Adrenal gland (tissue), 5 donors: Measurements from ENCODE around the gene MUC15.

Experiments
- POLR2A ChIP-seq, 2 donors: fragments of 450-650 bp; IDR thresholded peaks; one replicate each; pipeline ENCODE4 v1.6.1; 2017; ENCODE audit warnings: antibody characterized with exemption in 2 of 2, mild to moderate bottlenecking in 2 of 2, moderate library complexity in 1 of 2
- TF ChIP-seq, protein P1 (sequence below), 6 experiments: fragments of 450-650 bp in 4 of 6; fragments of 200-600 bp in 2 of 6; sonication (generic) in 1 of 6; IDR thresholded peaks; 1 replicate in 5 of 6; 2 replicates in 1 of 6; pipeline versions ENCODE4 v1.5.1 to v1.8.0; 2016 to 2021; ENCODE audit warnings: antibody characterized with exemption in 6 of 6, mild to moderate bottlenecking in 2 of 6, moderate library complexity in 1 of 6
- donor health status: DM: no; HTN: no; CAD: no.

GRCh38 chr11:26519469-26519868 is 52.6 kb downstream of the MUC15 start:
- TF ChIP-seq, protein P1, sequence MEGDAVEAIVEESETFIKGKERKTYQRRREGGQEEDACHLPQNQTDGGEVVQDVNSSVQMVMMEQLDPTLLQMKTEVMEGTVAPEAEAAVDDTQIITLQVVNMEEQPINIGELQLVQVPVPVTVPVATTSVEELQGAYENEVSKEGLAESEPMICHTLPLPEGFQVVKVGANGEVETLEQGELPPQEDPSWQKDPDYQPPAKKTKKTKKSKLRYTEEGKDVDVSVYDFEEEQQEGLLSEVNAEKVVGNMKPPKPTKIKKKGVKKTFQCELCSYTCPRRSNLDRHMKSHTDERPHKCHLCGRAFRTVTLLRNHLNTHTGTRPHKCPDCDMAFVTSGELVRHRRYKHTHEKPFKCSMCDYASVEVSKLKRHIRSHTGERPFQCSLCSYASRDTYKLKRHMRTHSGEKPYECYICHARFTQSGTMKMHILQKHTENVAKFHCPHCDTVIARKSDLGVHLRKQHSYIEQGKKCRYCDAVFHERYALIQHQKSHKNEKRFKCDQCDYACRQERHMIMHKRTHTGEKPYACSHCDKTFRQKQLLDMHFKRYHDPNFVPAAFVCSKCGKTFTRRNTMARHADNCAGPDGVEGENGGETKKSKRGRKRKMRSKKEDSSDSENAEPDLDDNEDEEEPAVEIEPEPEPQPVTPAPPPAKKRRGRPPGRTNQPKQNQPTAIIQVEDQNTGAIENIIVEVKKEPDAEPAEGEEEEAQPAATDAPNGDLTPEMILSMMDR (IDR thresholded peaks at IDR 0.05), result no peak
- no peak for TF ChIP-seq POLR2A (IDR thresholded peaks at IDR 0.05)
